RPMI8226 (cell line): ENCODE results near the gene SNAPC4.

Source experiments
- DNase-seq: peaks from one replicate; pipeline ENCODE4 v3.0.0-alpha.2; 2015

SNAPC4 gene

DNA sequence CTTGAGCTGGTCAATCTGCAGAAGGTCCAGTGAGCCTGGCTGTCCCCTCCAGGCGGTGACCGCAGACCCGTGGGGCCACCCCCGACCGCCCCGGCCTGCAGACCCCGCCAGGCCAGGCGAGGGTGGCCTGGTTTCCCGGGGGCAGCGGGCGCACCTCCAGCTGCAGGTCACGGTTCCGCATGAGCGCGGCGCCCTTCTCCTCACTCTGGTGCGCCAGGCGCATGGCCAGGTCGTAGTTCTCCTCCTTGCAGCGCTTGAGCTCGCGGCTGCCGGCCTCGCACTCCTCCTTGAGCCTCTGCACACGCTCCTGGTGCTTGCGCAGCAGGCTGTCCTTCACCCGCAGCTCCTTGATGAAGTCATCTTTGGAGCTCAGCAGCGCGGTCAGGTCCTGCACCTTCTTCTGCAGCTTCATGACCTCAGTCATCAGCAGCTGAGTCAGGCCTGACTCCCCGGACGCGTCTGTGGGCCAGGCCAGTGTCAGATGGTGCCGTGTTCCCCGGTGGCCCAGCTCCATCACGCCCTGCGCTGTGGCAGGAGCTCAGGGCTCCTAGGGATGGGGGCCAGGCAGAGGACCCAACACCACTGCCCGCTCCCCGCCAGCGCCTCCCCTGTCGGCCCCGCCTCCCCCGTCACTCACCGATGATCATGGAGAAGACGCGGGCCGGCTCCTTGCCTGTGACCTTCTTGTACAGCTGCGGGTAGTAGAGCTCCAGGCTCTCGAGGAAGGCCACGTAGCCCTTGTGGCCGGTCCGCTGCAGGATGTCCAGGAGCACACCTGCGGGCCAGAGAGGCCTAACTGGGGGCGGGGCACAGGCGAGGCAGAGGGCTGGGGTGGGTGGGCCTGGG, 29.1 kb downstream of the SNAPC4 start:
- DNase-seq = no peak

GRCh38 chr9:136370037-136370436, 29.9 kb downstream of the SNAPC4 start:
- DNase-seq = no peak

- DNase-seq = no peak
Measured at GRCh38 chr9:136368190-136368589, 31.8 kb downstream of the SNAPC4 start.

GRCh38 chr9:136367296-136368145, 32.4 kb downstream of the SNAPC4 start:
- no peak for DNase-seq

GRCh38 chr9:136366826-136367225, 33.1 kb downstream of the SNAPC4 start:
- DNase-seq = no peak

DNA sequence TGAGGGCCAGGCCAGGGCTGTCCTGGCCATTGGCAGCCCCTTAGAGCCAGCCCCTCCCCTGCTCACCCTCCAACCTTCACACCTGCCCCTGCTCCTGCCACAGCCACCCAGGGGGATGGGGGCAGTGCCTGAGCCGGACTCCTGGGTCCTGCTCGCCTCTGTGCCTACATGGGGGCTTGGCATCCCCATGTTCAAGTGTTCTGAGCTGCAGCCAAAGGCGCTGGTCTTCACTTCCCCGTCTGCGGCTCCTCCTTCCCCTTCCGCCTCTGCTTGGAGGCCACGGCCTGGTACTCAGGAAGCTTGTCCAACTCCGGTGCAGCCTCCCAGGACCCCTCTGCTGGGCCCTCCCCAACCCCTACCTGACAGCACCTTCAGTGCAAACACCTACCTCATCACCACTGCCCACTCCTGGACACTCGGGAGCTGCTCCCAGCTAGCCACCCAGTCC, 34.2 kb downstream of the SNAPC4 start:
- no peak for DNase-seq

DNA sequence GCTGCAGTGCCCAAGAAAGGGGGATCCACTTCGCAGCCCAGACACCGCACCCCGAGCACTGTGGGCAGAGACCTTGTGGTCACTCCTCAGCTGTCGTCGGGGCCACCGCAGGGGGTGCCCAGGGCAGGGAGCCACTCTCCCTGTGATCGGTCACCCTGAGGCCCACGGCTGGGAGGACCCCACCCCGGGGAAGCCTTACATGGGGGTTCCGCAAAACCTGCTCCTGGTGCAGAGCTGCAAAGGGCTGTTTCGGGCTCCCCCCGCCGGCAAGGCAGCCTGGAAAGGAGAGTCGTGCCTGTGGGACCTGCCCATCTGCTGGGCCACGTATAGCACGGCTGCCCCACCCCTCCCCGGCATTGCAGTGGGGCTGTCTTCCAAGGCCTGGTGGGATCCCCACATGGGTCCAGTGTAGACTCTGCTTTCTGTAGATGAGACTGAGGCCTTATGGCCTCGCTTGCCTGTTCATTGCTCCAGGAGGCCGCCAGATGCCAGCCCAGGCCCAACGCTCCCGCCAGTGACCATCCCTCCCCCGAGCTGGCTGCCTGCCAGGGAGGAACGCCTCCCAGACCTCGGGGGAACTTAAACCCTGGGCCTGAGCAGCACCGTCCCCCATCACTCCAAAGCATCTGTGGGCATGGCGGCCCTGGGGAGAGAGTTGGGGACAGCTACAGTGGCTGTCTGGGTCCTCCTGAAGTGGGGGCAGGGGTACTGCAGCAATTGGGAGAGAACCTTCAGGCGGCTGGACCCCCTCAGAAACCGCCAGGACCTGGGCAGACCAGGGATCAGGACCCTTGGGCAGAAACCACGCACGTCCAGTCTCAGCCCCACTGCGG, 34.8 kb downstream of the SNAPC4 start:
- no peak for DNase-seq

- DNase-seq = no peak
Measured at GRCh38 chr9:136363949-136364748, 35.8 kb downstream of the SNAPC4 start.

- peak; percentile 98 for DNase-seq
Measured at GRCh38 chr9:136363106-136363948, 36.6 kb downstream of the SNAPC4 start, which contains the start of gene DNLZ. Gene DNLZ (minus strand): TSS chr9:136363744. CDS start chr9:136363714, 30 bp downstream.

GRCh38 chr9:136362450-136362784, 37.6 kb downstream of the SNAPC4 start:
- DNase-seq = no peak

GRCh38 chr9:136361754-136362449, 38.1 kb downstream of the SNAPC4 start:
- DNase-seq = no peak

- no peak for DNase-seq
Measured at GRCh38 chr9:136361047-136361753, 38.8 kb downstream of the SNAPC4 start.

- no peak for DNase-seq
Measured at GRCh38 chr9:136359774-136360718, 39.9 kb downstream of the SNAPC4 start.

- no peak for DNase-seq
Measured at GRCh38 chr9:136358888-136359287, 41.1 kb downstream of the SNAPC4 start.

- no peak for DNase-seq
Measured at GRCh38 chr9:136358016-136358415, 42.0 kb downstream of the SNAPC4 start.

DNA sequence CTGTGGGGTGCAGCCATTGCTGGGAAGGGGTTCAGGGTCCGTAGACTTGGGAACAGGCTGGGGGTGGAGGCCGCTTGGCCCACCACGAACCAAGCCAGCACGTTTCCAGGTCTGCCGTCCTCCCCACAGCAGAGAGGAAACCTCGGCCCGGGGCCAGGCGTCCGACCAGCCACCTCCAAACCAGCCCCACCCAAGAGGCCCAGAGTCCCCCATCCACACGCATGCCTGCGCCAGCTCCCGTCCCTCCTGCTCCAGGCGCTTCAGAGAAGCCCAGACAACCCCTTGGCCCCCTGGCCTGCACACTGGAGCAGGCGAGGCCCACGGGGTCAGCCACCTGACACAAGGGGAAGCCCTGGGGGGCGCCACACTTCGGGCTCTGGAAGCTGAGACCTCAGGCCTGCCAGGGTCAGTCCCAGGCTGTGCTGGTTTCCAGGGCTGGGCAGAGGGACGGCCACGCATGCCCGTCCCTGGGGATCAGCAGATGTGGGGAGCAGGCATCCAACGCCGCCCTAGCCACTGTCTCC, 42.7 kb downstream of the SNAPC4 start:
- DNase-seq = no peak

- DNase-seq = no peak
Measured at GRCh38 chr9:136355616-136356557, 44.1 kb downstream of the SNAPC4 start.
